Upper lobe of left lung (tissue), 6 donors: Measurements from ENCODE around the gene PRTFDC1. TPM values are rescaled to one million over a fixed set of nuclear protein-coding genes. Genes with fewer than 3 reads are reported as not detected.

Source experiments
- ATAC-seq, 2 donors: fragments of 200-7000 bp; cut with Tn5 transposase; one replicate each; pipeline ENCODE4 v1.9.1; 2022; ENCODE audit warnings: mild to moderate bottlenecking in 2 of 2, moderate library complexity in 2 of 2; ENCODE audit not compliant: low FRiP score in 2 of 2
- DNase-seq, 2 donors: peaks; one replicate each; pipeline ENCODE4 v3.0.0-alpha.2; 2019 to 2020
- H3K27ac ChIP-seq, 4 donors: fragments of 200-600 bp; sonication (generic); one replicate each; pipeline ENCODE4 v1.5.1; 2016 to 2019
- H3K27me3 ChIP-seq, 4 donors: fragments of 200-600 bp; sonication (generic); one replicate each; pipeline ENCODE4 v1.5.1; 2017 to 2019
- H3K36me3 ChIP-seq, 4 donors: fragments of 200-600 bp; sonication (generic); one replicate each; pipeline ENCODE4 v1.5.1; 2016 to 2019
- H3K4me1 ChIP-seq, 4 donors: fragments of 200-600 bp; sonication (generic); one replicate each; pipeline ENCODE4 v1.5.1; 2018 to 2019
- H3K4me3 ChIP-seq, 4 donors: fragments of 200-600 bp; sonication (generic); one replicate each; pipeline ENCODE4 v1.5.1; 2017 to 2019; ENCODE audit warnings: mild to moderate bottlenecking in 2 of 4, moderate library complexity in 1 of 4
- H3K9me3 ChIP-seq, 4 donors: fragments of 200-600 bp; sonication (generic); one replicate each; pipeline ENCODE4 v1.5.1; 2018 to 2019
- EP300 ChIP-seq, 4 donors: sonication (generic); formaldehyde crosslinking; IDR thresholded peaks; one replicate each; pipeline ENCODE4 v1.5.1; 2017; ENCODE audit warnings: antibody characterized with exemption in 4 of 4, control low read depth in 2 of 4
- POLR2A ChIP-seq, 4 donors: fragments of 450-650 bp; IDR thresholded peaks; one replicate each; pipeline ENCODE4 v1.5.1; 2016 to 2017; ENCODE audit warnings: antibody characterized with exemption in 4 of 4, mild to moderate bottlenecking in 2 of 4
- POLR2AphosphoS5 ChIP-seq, 2 donors: sonication (generic); formaldehyde crosslinking; IDR thresholded peaks; one replicate each; pipeline ENCODE4 v1.5.1; 2017; ENCODE audit warnings: antibody characterized with exemption in 2 of 2
- WGBS, 2 donors: methylation state at CpG; one replicate each; pipeline ENCODE4 v1.1.5; 2017 to 2018; 5-methylcytosine and 5-hydroxymethylcytosine counted together
- total RNA-seq, 6 donors: library from RNA; depleted of rRNA in 4 of 6; stranded (reverse); fragments of >200 nt in 4 of 6; gene quantifications; one replicate each; pipeline versions ENCODE4 v1.1.0 to v1.2.1, GENCODE V29; 2016 to 2021
- TF ChIP-seq, protein P1 (sequence below), 6 experiments: fragments of 450-650 bp in 4 of 6; fragments of 200-600 bp in 2 of 6; sonication (generic) in 2 of 6; IDR thresholded peaks; one replicate each; pipeline ENCODE4 v1.5.1; 2016 to 2019; ENCODE audit warnings: antibody characterized with exemption in 6 of 6
- donor health status: DM: no; HTN: no; CAD: no; lungs with moderate emphysema.
- donor health status: DM: no; HTN: yes; CAD: no; lungs with severe emphysema.

The PRTFDC1 gene
- total RNA-seq, 6 donors from 2014 or later = 0.91 to 3.9 (median 2.3) TPM

DNA sequence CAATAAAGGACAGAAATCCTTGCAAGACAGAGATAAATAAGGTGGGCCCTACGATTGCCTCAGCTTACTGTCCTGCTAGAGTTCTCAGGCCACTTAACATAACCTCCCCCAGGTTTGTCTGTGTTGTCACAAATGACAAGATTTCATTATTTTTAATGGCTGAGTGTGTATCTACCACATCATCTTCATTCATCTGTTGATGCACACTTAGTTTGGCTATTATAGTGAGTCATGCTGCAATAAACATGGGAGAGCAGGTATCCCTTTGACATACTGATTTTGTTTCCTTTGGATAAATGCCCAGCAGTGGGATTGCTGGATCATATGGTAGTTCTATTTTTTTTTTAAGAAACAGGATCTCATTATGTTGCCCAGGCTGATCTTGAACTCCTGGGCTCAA, 60.6 kb downstream of the PRTFDC1 start:
- H3K27me3 ChIP-seq = no peaks in the 10 kb centered on the region
- peaks cover 0 to 8% (median 8%) of the 10 kb centered on the region in 4 donors for H3K4me1 ChIP-seq
- TF ChIP-seq EP300 (IDR thresholded peaks at IDR 0.05) = no peak
- H3K9me3 ChIP-seq = no peaks in the 10 kb centered on the region
- ATAC-seq (no peak), DNase-seq (no peak)
- 90 to 91% methylated on average over 1 of the region's 1 CpG for WGBS, 2 donors
- no peak overlapping the region for H3K4me3 ChIP-seq
- no peaks in the 10 kb centered on the region for H3K36me3 ChIP-seq
- no peak overlapping the region for H3K27ac ChIP-seq

DNA sequence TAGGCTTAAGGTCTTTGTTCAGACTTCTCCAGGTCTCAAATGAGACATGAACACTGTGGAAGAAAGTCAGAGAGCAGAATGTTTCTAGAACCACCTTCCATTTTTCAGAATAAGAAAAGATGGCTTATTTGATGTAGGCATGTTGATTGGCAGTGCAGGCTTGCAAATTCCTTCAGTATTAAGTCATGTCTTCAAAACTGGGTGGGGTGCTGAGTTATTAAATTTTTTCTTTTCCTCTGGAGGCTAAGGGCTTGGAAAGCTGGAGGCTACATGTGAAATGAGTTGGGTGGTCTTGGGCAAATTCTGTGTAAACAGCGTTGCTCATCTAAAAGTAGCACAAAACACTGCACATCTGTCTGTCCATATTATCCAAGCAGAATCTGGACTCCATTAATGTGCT, 62.8 kb downstream of the PRTFDC1 start:
- no peaks in the 10 kb centered on the region for H3K27me3 ChIP-seq
- WGBS, 2 donors = 58 to 74% methylated on average over 1 of the region's 1 CpG
- H3K9me3 ChIP-seq = no peaks in the 10 kb centered on the region
- peaks cover 0 to 8% (median 6%) of the 10 kb centered on the region in 4 donors for H3K4me1 ChIP-seq
- peak in 1 of 2 donors; percentile 33 for ATAC-seq
- H3K36me3 ChIP-seq = no peaks in the 10 kb centered on the region
- TF ChIP-seq, protein P1, sequence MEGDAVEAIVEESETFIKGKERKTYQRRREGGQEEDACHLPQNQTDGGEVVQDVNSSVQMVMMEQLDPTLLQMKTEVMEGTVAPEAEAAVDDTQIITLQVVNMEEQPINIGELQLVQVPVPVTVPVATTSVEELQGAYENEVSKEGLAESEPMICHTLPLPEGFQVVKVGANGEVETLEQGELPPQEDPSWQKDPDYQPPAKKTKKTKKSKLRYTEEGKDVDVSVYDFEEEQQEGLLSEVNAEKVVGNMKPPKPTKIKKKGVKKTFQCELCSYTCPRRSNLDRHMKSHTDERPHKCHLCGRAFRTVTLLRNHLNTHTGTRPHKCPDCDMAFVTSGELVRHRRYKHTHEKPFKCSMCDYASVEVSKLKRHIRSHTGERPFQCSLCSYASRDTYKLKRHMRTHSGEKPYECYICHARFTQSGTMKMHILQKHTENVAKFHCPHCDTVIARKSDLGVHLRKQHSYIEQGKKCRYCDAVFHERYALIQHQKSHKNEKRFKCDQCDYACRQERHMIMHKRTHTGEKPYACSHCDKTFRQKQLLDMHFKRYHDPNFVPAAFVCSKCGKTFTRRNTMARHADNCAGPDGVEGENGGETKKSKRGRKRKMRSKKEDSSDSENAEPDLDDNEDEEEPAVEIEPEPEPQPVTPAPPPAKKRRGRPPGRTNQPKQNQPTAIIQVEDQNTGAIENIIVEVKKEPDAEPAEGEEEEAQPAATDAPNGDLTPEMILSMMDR (IDR thresholded peaks at IDR 0.05) = no peak
- TF ChIP-seq EP300 (IDR thresholded peaks at IDR 0.05) = no peak
- TF ChIP-seq POLR2AphosphoS5 (IDR thresholded peaks at IDR 0.05) = no peak
- no peak for TF ChIP-seq POLR2A (IDR thresholded peaks at IDR 0.05)
- H3K27ac ChIP-seq = no peak overlapping the region
- DNase-seq = no peak
- no peak overlapping the region for H3K4me3 ChIP-seq

DNA sequence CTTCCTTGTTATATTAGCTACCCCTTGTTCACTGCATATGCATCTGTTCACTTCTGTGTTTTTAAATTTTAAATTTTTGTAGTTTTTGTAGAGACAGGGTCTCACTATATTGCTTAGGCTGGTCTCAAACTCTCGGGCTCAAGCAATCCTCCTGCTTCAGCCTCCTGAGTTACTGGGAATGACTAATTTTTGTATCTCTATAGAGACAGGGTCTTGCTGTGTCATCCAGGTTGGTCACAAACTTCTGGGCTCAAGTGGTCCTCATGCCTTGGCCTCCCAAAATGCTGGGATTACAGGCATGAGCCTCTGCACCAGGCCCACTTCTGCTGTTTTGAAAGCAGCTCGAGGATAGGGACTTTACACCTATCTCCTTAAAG, 64.6 kb downstream of the PRTFDC1 start:
- no peak for DNase-seq
- H3K36me3 ChIP-seq = no peaks in the 10 kb centered on the region
- peak overlapping the region in 2 of 4 donors; percentile 7 for H3K27ac ChIP-seq
- H3K4me3 ChIP-seq = no peak overlapping the region
- 94 to 97% methylated on average over 2 of the region's 2 CpGs for WGBS, 2 donors
- no peak for ATAC-seq
- H3K4me1 ChIP-seq = peaks cover 0 to 8% (median 3%) of the 10 kb centered on the region in 4 donors
- TF ChIP-seq EP300 (IDR thresholded peaks at IDR 0.05) (no peak), POLR2AphosphoS5 (IDR thresholded peaks at IDR 0.05) (no peak), POLR2A (IDR thresholded peaks at IDR 0.05) (no peak)
- TF ChIP-seq, protein P1 (IDR thresholded peaks at IDR 0.05) = no peak
- no peaks in the 10 kb centered on the region for H3K27me3 ChIP-seq
- no peaks in the 10 kb centered on the region for H3K9me3 ChIP-seq

DNA sequence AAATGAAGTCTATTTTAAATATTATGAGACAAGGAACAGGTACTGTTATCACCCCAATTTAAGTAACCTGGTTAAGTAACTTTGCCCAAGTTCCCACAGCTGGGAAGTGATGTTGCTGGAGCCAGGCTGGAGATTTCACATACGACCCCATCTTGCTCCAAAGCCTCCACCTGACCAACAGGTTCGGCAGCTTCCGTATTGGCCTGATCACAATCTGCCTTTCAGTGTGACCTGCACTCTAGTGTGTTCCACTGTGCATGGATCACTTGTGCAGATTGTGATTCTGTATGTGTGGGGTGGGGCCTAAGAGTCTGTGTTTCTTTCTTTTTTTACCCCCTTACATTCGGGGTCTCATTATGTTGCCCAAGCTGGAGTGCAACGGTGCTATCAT, 66.1 kb downstream of the PRTFDC1 start:
- H3K9me3 ChIP-seq = no peaks in the 10 kb centered on the region
- no peak overlapping the region for H3K4me3 ChIP-seq
- TF ChIP-seq POLR2A (IDR thresholded peaks at IDR 0.05) (no peak), EP300 (IDR thresholded peaks at IDR 0.05) (no peak), POLR2AphosphoS5 (IDR thresholded peaks at IDR 0.05) (no peak)
- TF ChIP-seq, protein P1 (IDR thresholded peaks at IDR 0.05) = no peak
- H3K27me3 ChIP-seq = no peaks in the 10 kb centered on the region
- no peak overlapping the region for H3K27ac ChIP-seq
- DNase-seq (no peak), ATAC-seq (no peak)
- H3K4me1 ChIP-seq = peaks cover 0 to 16% (median 9%) of the 10 kb centered on the region in 4 donors
- 71 to 81% methylated on average over 5 of the region's 5 CpGs for WGBS, 2 donors
- H3K36me3 ChIP-seq = no peaks in the 10 kb centered on the region

DNA sequence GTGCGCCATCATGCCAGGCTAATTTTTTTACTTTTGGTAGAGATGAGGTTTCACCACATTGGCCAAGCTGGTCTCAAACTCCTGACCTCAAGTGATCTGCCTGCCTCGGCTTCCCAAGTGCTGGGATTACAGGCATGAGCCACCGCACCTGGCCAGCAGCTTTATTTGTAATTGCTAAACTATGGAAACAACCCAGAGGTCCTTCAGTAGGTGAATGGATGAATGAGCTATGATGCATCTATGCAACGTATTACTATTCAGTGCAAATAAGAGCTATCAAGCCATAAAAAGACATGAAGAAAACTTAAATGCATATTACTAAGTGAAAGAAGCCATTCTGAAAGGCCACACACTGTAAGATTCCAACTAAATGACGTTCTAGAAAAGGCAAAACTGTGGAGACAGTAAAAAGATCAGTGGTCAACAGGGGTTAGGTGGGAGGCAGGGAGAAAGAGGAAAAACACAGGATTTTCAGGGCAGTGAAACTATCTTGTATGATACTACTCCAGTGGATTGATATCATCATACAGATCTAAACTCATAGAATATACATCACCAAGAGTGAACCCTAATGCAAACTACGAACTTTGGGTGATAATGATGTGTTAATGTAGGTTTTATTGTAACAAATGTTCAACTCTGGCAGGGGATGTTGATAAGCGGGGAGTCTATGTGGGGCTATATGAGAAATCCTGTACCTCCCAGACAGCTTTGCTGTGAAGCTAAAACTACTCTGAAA, 66.7 kb downstream of the PRTFDC1 start:
- no peaks in the 10 kb centered on the region for H3K36me3 ChIP-seq
- TF ChIP-seq POLR2AphosphoS5 (IDR thresholded peaks at IDR 0.05) = no peak
- no peak for TF ChIP-seq POLR2A (IDR thresholded peaks at IDR 0.05)
- TF ChIP-seq EP300 (IDR thresholded peaks at IDR 0.05) = no peak
- TF ChIP-seq, protein P1 (IDR thresholded peaks at IDR 0.05) = no peak
- ATAC-seq (no peak), DNase-seq (no peak)
- H3K4me1 ChIP-seq = peaks cover 0 to 16% (median 9%) of the 10 kb centered on the region in 4 donors
- H3K9me3 ChIP-seq = no peaks in the 10 kb centered on the region
- no peaks in the 10 kb centered on the region for H3K27me3 ChIP-seq
- H3K27ac ChIP-seq = no peak overlapping the region
- H3K4me3 ChIP-seq = no peak overlapping the region
- WGBS, 2 donors = 91 to 92% methylated on average over 7 of the region's 7 CpGs
